Measurements from ENCODE around the gene SDR42E2. TPM values are rescaled to one million over a fixed set of nuclear protein-coding genes. Genes with fewer than 3 reads are reported as not detected.

The SDR42E2 gene
- total RNA-seq, 1 donor from 2014 or later: not detected

GRCh38 chr16:22130528-22130927 is 31.8 kb upstream of the SDR42E2 start:
- no peak overlapping the region for H3K4me3 ChIP-seq
- H3K4me1 ChIP-seq: no peaks in the 10 kb centered on the region
- H3K27ac ChIP-seq: no peak overlapping the region
- intact Hi-C loops (cut with DNase I): no loop called here
- H3K27me3 ChIP-seq: no peaks in the 10 kb centered on the region
- TF ChIP-seq CTCF (IDR thresholded peaks at IDR 0.05) (no peak), POLR2AphosphoS5 (IDR thresholded peaks at IDR 0.05; ENCODE audit: insufficient read depth in 1 of 2, low read depth in 1 of 2) (no peak), POLR2A (IDR thresholded peaks at IDR 0.05) (no peak)
- no peak for DNase-seq (ENCODE audit: extremely low spot score in 2 of 2)
- H3K36me3 ChIP-seq: no peaks in the 10 kb centered on the region
- H3K9me3 ChIP-seq: no peaks in the 10 kb centered on the region

- no peaks in the 10 kb centered on the region for H3K27me3 ChIP-seq
- H3K9me3 ChIP-seq: no peaks in the 10 kb centered on the region
- H3K36me3 ChIP-seq: no peaks in the 10 kb centered on the region
- TF ChIP-seq POLR2AphosphoS5 (IDR thresholded peaks at IDR 0.05; ENCODE audit: insufficient read depth in 1 of 2, low read depth in 1 of 2) (no peak), POLR2A (IDR thresholded peaks at IDR 0.05) (no peak), CTCF (IDR thresholded peaks at IDR 0.05) (no peak)
- intact Hi-C loops (cut with DNase I): no loop called here
- no peak overlapping the region for H3K27ac ChIP-seq
- H3K4me3 ChIP-seq: no peak overlapping the region
- no peaks in the 10 kb centered on the region for H3K4me1 ChIP-seq
- no peak for DNase-seq (ENCODE audit: extremely low spot score in 2 of 2)
These were observed 29.5 kb upstream of the SDR42E2 start for GRCh38 chr16:22132801-22133200.

GRCh38 chr16:22138482-22138881 is 23.8 kb upstream of the SDR42E2 start:
- no peak for TF ChIP-seq CTCF (IDR thresholded peaks at IDR 0.05)
- TF ChIP-seq POLR2AphosphoS5 (IDR thresholded peaks at IDR 0.05; ENCODE audit: insufficient read depth in 1 of 2, low read depth in 1 of 2): no peak
- no peak for TF ChIP-seq POLR2A (IDR thresholded peaks at IDR 0.05)
- DNase-seq (ENCODE audit: extremely low spot score in 2 of 2): no peak
- Histone ChIP-seq H3K4me3 (no peak overlapping the region), H3K9me3 (no peaks in the 10 kb centered on the region), H3K4me1 (no peaks in the 10 kb centered on the region), H3K27ac (no peak overlapping the region), H3K36me3 (no peaks in the 10 kb centered on the region), H3K27me3 (no peaks in the 10 kb centered on the region)
- intact Hi-C loops (cut with DNase I): no loop called here

- Histone ChIP-seq H3K27me3 (no peaks in the 10 kb centered on the region), H3K36me3 (no peaks in the 10 kb centered on the region), H3K9me3 (no peaks in the 10 kb centered on the region), H3K27ac (no peak overlapping the region), H3K4me1 (no peaks in the 10 kb centered on the region), H3K4me3 (no peak overlapping the region)
- no peak for TF ChIP-seq CTCF (IDR thresholded peaks at IDR 0.05)
- TF ChIP-seq POLR2AphosphoS5 (IDR thresholded peaks at IDR 0.05; ENCODE audit: insufficient read depth in 1 of 2, low read depth in 1 of 2): no peak
- TF ChIP-seq POLR2A (IDR thresholded peaks at IDR 0.05): no peak
- intact Hi-C loops (cut with DNase I): no loop called here
- no peak for DNase-seq (ENCODE audit: extremely low spot score in 2 of 2)
These were observed 23.3 kb upstream of the SDR42E2 start for GRCh38 chr16:22139008-22139407.

GRCh38 chr16:22139732-22140131 is 22.6 kb upstream of the SDR42E2 start:
- intact Hi-C loops (cut with DNase I): no loop called here
- Histone ChIP-seq H3K27me3 (no peaks in the 10 kb centered on the region), H3K9me3 (no peaks in the 10 kb centered on the region), H3K36me3 (no peaks in the 10 kb centered on the region), H3K27ac (no peak overlapping the region), H3K4me1 (no peaks in the 10 kb centered on the region), H3K4me3 (no peak overlapping the region)
- no peak for DNase-seq (ENCODE audit: extremely low spot score in 2 of 2)
- no peak for TF ChIP-seq CTCF (IDR thresholded peaks at IDR 0.05)
- TF ChIP-seq POLR2A (IDR thresholded peaks at IDR 0.05): no peak
- no peak for TF ChIP-seq POLR2AphosphoS5 (IDR thresholded peaks at IDR 0.05; ENCODE audit: insufficient read depth in 1 of 2, low read depth in 1 of 2)

Data from vagina (tissue), 2 donors.